ENCODE measurements around the gene NEK6.

Gene NEK6

DNA sequence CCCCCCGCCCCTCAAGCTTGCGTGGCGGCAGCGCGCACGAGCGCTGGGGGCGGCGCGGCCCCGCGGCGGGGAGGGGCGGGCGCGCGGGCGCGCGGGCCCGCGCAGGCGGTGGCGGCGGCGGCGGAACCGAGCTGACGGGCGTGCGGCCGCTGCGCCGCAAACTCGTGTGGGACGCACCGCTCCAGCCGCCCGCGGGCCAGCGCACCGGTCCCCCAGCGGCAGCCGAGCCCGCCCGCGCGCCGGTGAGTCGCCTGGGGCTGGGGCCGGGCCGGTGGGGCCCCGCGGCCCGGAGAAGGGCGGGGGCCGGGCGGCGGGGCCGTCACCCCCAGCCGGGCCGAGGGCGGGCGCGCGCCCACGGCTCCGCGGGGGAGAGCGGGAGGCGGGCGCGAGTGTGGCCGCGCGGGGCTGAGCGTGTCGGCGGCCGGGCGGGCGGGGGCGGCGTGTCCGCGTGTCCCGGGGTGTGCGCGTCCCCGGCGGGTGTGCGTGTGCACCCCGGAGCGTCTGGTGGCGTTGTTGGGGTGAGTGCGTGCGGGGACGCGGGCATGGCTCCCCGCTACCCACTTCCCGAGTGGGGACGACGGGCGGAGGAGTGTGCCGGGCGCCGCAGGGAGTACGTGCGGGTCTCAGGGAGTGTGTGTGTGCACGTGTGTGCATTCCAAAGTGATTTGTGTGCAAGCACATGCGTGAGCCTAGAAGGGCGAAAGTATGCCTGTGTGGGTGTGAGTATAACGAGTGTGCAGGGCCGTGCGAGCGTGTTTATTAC is at the start of gene NEK6:
Gene NEK6 (plus strand): TSS at position 106 of the 763 bp plus-strand sequence. CDS start 44,016 bp downstream, outside the sequence.
- DNase-seq (ENCODE audit: low read depth) = no peak

GRCh38 chr9:124208571-124208970 is 49.2 kb upstream of the NEK6 start:
- DNase-seq (ENCODE audit: low read depth) = no peak

DNA sequence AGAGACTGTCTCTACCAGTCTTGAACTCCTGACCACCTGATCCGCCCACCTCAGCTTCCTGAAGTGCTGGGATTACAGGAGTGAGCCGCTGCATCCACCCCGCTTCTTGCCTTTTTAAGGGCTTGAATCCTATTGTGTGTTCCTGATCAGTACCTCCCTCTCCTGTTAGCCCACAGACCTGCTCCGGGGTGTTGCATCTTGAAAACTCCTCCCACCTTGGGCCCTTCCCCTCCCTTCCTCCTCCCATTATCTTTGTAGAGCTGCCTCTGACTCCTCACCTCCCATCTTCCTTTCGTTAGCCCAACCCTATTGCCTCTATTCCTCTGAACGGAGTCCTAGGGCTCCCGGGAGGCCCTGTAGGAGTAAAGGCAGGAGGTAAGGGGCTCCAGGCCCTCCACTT is 48.5 kb upstream of the NEK6 start:
- no peak for DNase-seq (ENCODE audit: low read depth)

- DNase-seq (ENCODE audit: low read depth) = no peak
These were observed 48.0 kb upstream of the NEK6 start for GRCh38 chr9:124209774-124210173.

- no peak for DNase-seq (ENCODE audit: low read depth)
These were observed 47.1 kb upstream of the NEK6 start for GRCh38 chr9:124210697-124211096.

- no peak for DNase-seq (ENCODE audit: low read depth)
These were observed 45.2 kb upstream of the NEK6 start for GRCh38 chr9:124212381-124213050.

- DNase-seq (ENCODE audit: low read depth) = no peak
These were observed 44.4 kb upstream of the NEK6 start for GRCh38 chr9:124213396-124213795.

DNA sequence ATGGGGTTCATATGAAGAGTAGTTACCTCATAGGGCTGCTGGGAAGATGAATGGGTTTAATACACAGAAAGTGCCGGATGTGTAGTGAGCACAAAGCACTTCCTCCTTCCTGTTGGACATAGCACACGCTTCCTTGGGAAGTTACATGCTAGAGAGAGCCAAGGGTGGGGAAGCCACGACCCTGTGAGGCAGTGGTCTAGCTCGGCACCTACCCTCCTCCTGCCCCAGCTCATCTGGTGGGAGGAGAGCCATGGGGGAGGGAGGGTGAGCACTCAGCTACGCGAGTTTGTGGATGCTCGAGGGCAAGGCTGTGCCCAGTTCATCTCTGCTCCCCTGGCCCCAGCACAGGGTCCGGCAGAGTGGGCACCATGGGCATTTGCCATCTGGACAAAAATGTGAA is 43.6 kb upstream of the NEK6 start:
- no peak for DNase-seq (ENCODE audit: low read depth)

- no peak for DNase-seq (ENCODE audit: low read depth)
These were observed 43.0 kb upstream of the NEK6 start for GRCh38 chr9:124214596-124215367.

DNA sequence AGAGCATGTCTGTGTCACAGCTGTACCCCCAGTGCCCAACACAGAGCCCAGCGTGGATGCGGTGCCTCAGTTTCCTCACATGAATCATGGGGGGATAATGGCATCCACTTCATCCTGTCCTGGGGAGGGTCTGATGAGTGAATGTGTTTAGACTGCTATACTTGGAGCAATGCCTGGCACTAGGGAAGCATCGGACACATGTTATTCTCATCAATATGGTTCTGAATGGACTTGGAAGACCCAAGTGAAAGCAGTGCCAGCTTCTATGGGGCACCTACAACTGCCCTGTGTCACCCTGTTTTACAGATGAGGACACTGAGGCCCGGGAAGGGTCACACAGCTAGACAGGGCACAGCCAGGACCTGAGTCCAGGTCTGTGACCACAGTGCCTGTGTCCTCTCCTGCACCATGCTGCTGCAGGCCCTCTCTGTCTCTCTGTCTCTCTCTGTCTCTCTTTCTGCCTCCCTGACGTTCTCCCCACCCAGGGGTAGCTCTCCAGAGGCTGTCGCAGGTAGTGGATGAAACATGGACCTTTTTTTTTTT is 42.3 kb upstream of the NEK6 start:
- DNase-seq (ENCODE audit: low read depth) = no peak

GRCh38 chr9:124215956-124216355 is 41.8 kb upstream of the NEK6 start:
- no peak for DNase-seq (ENCODE audit: low read depth)

GRCh38 chr9:124216474-124217176 is 41.1 kb upstream of the NEK6 start:
- DNase-seq (ENCODE audit: low read depth) = no peak

DNA sequence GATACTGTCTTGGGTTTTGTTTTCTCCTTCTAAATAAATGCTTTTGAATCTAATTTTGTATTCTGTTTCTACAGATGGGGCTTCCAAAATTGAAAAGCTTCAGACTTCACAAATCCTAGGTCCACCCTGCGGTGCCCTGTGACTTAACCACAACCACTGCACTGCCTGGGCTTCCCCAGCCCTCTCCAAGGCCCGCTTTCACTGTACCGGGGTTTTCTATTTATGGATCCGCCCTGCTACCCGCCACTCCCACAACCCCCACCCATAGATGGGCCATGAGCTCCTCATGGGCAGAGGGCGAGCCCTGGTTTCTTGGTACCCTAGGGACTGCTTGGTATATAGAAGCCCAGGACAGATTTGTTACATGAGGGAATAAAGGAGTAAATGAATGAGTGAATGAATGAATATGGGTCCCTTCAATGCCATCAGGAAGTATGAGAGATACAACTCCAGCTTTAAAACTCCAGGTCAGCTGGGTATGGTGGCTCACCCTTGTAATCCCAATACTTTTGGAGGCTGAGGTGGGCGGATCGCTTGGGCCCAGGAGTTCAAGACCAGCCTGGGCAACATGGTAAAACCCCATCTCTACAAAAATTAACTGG is 39.8 kb upstream of the NEK6 start:
- DNase-seq (ENCODE audit: low read depth) = no peak

DNA sequence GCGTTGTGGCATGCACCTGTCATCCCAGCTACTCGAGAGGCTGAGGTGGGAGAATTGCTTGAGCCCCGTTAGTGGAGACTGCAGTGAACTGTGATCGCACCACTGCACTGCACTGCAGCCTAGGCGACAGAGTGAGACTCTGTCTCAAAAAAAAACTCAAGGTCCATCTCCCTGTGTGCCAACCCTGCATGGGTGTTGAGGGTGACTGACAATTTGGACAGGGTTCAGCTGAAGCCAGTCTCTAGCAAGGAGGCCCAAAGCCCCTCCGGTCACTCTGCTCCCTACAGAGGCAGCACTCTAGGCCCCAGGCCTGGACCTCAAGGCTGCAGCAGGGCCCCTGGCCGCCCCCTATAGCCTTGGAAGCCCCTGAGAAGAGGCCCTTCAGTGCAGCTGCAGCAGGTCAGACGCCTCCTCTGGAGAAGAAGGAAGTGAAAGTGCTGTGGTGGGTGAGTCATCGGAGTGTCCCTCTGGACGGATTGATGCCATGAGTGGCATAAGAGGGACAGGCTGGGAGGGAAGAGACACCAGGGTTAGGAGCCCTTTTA is 39.2 kb upstream of the NEK6 start:
- peak; percentile 11 for DNase-seq (ENCODE audit: low read depth)

GRCh38 chr9:124218987-124219461 is 38.7 kb upstream of the NEK6 start:
- DNase-seq (ENCODE audit: low read depth) = no peak

- DNase-seq (ENCODE audit: low read depth) = no peak
These were observed 36.8 kb upstream of the NEK6 start for GRCh38 chr9:124220946-124221451.

DNA sequence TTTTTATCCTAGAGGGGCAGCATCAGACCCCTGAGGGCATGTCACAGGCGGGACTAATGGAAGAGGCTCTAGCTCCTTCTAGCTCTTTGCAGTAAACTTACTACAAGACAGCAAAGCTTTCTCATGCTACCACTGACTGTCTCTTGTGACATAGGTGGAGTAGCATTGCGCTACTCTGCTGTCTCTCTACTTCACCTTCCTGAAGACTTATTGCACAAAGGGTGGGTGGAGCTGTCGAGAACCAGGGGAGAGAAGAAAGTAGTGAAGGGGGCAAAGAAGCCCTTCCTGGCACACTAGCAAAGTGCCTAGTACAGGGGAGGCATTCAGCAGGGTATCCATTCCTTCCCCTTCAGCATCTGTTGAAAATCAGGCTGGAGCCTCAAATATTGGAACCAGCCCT is 36.1 kb upstream of the NEK6 start:
- no peak for DNase-seq (ENCODE audit: low read depth)

- no peak for DNase-seq (ENCODE audit: low read depth)
These were observed 35.6 kb upstream of the NEK6 start for GRCh38 chr9:124222109-124222508.

DNA sequence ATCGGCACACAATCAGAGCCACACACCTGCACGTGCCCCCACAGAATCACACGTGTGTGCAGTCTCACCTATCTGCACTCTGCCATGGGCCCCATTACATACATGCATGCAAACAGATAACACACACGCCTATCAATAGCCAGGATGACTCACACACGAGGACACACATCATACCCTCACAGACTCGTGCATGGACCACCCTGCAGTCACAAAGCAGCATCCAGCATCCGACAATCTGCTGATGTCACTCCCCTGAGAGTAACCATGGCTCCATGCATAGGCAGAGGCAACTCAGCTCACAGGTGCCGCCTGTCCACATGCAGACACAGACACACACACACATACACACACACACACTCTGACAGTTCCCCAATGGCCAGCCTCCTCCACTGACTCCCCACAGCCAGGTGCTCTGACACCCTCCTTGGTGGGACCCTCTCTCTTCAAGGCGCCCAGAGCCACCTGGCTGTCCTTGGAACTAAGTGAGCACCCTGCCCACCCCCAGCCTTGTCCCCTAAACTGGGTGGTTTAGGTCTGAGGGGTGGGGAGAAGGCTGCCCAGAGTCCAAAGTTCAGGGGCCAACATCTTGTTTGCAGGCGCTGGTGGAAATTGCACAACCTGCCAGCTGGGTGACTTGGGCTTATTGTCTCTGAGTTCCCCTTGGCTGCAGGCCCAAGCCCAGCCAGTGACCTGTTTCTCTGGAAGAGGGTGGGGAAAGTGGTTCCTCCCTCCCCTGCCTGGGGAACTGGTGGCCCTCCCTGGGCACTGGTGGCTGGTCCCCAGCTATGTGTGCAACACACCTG is 34.6 kb upstream of the NEK6 start:
- no peak for DNase-seq (ENCODE audit: low read depth)

GRCh38 chr9:124225945-124226344 is 31.8 kb upstream of the NEK6 start:
- DNase-seq (ENCODE audit: low read depth) = no peak
